Measurements from ENCODE around the gene CACNB4.

DNA sequence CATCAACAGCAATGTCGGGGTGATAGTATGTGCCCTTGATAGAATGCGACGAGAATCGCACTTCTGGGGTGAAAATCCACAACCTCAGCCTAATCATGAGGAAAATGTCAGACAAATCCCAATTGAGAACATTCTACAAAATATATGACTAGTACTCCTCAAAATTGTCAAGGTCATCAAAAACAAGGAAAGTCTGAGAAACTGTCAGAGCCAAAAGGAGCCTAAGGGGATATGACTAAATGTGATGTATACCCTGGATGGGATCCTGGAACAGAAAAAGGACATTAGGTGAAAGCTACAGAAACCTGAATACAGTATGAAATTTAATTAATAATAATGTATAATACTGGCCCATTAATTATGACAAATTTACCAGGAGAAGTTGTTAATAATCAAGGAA, 7.6 kb upstream of the CACNB4 start:
- TF ChIP-seq ELF4 (IDR thresholded peaks at IDR 0.05) (no peak), SUZ12 (IDR thresholded peaks at IDR 0.05) (no peak), HDGF (IDR thresholded peaks at IDR 0.05; ENCODE audit: borderline replicate concordance) (no peak), NFRKB (IDR thresholded peaks at IDR 0.05) (no peak), BHLHE40 (IDR thresholded peaks at IDR 0.05; ENCODE audit: borderline replicate concordance) (no peak), FOXM1 (IDR thresholded peaks at IDR 0.05; ENCODE audit: borderline replicate concordance) (no peak)

All from HEK293T (cell line).